ENCODE measurements around the gene DBR1.
"Not testable (repeated sequence)": the region's sequence is repeated elsewhere in the genome, so short reads cannot be mapped to it uniquely, and the experiment has no call there.

DBR1 gene

DNA sequence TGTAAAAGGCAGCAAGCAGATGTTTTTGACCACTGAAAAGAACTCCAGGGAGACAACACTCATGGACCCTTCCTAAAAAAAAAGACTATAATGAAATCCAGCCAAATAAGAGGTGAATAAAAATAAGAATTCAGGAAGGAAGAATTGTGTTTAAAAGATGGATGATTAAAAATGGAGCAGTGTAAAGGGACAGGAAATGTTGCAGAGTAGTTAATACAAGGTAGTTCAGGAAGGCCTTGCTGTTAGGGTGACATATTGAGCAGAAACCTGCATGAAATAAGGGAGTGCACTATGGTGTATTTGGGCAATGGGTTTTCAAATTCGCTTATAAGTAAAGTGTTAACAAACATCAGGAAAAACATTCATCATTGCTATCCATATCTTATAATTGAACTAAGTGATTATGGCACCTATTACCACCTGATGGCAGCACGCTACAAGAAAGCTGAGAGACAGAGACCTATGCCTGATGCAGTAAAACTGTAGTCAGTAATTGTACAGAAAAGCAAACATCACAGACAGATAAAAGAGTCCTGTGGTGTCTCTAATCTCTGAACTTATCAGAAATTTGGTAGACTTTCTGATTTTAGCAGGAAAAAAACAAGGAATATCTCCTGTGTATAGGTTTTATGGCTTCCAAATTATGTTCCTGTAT, 5.8 kb upstream of the DBR1 start:
- Histone ChIP-seq H3K9me3 (ENCODE audit: control insufficient read depth, low read length) (no peaks in the 10 kb centered on the region), H3K36me3 (ENCODE audit: control insufficient read depth, insufficient read depth, low read length) (no peaks in the 10 kb centered on the region), H3K9ac (ENCODE audit: low read length) (no peak overlapping the region), H3K4me1 (ENCODE audit: control insufficient read depth, insufficient read depth, low read length) (peaks cover under 1% of the 10 kb centered on the region), H3K4me3 (ENCODE audit: low read length) (no peak overlapping the region), H3K27me3 (ENCODE audit: control insufficient read depth, insufficient read depth, low read length) (no peaks in the 10 kb centered on the region)

DNA sequence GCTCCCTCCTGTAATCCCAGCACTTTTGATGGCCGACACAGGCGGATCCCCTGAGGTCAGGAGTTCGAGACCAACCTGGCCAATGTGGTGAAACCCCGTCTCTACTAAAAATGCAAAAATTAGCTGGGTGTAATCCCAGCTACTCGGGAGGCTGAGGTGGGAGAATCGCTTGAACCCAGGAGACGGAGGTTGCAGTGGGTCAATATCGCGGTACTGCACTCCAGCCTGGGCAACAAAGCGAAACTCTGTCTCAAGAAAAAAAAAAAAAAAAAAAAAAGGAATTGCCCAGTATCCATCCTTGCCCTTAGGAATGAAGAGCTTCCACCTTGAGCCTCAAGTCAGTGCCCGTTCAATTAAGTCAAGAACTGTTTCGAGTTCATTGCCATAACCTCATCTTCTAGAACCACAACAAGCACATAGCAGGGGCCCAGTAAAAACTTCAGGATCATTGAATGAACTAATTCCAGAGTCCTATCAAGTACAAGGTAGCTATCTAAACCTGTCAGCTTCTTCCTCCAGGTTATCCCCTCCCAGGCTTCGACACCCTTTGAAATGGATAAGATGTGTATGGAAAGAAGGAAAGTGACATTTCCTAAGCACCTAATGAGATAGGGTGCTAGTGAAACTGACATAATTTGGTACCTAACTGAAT, 826 bp downstream of the DBR1 start:
- Histone ChIP-seq H3K9ac (ENCODE audit: low read length) (peak overlapping the region; percentile 68), H3K9me3 (ENCODE audit: control insufficient read depth, low read length) (no peaks in the 10 kb centered on the region), H3K4me3 (ENCODE audit: low read length) (peak overlapping the region; percentile 83), H3K27me3 (ENCODE audit: control insufficient read depth, insufficient read depth, low read length) (no peaks in the 10 kb centered on the region), H3K4me1 (ENCODE audit: control insufficient read depth, insufficient read depth, low read length) (no peaks in the 10 kb centered on the region), H3K36me3 (ENCODE audit: control insufficient read depth, insufficient read depth, low read length) (no peaks in the 10 kb centered on the region)

DNA sequence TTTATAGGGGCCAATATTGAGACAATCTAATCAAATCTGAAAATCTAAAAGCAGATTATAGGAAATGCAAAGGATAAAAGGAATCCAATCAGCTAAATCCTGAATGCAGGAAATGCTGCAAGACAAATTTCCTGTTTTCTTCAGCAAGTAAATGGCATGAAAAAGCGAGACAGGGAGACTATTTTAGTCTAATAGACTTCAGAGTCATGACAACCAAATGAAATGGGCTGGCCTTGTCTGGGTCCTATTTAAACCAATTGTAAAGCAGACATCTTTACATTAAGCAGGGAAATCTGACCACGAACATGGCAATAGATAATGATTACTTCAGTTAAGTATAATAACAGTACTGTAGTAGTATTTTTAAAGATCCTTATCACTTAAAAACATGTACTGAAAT, 2.1 kb downstream of the DBR1 start:
- H3K27me3 ChIP-seq (ENCODE audit: control insufficient read depth, insufficient read depth, low read length): no peaks in the 10 kb centered on the region
- no peak overlapping the region for H3K9ac ChIP-seq (ENCODE audit: low read length)
- no peaks in the 10 kb centered on the region for H3K36me3 ChIP-seq (ENCODE audit: control insufficient read depth, insufficient read depth, low read length)
- H3K4me1 ChIP-seq (ENCODE audit: control insufficient read depth, insufficient read depth, low read length): no peaks in the 10 kb centered on the region
- no peaks in the 10 kb centered on the region for H3K9me3 ChIP-seq (ENCODE audit: control insufficient read depth, low read length)
- H3K4me3 ChIP-seq (ENCODE audit: low read length): no peak overlapping the region

DNA sequence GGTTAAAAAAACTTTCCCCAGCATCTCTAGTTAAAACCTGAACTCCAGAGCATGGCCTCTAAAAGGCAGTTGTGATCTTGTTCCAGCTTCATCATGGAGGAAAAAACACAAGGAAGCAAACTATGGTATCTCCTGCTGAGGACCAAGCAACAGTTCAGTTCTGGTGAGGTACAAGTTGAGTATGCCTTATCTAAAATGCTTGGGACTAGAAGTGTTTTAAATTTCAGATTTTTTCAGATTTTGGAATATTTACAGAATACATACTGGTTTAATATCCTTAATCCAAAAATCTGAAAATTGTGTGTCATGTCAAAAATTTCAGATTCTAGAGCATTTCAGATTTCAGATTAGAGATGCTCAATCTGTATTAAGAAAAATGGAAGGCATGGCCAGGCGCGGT, 9.7 kb downstream of the DBR1 start:
- no peak overlapping the region for H3K4me3 ChIP-seq (ENCODE audit: low read length)
- H3K27me3 ChIP-seq (ENCODE audit: control insufficient read depth, insufficient read depth, low read length): no peaks in the 10 kb centered on the region
- H3K4me1 ChIP-seq (ENCODE audit: control insufficient read depth, insufficient read depth, low read length): no peaks in the 10 kb centered on the region
- no peaks in the 10 kb centered on the region for H3K36me3 ChIP-seq (ENCODE audit: control insufficient read depth, insufficient read depth, low read length)
- no peaks in the 10 kb centered on the region for H3K9me3 ChIP-seq (ENCODE audit: control insufficient read depth, low read length)
- H3K9ac ChIP-seq (ENCODE audit: low read length): no peak overlapping the region

DNA sequence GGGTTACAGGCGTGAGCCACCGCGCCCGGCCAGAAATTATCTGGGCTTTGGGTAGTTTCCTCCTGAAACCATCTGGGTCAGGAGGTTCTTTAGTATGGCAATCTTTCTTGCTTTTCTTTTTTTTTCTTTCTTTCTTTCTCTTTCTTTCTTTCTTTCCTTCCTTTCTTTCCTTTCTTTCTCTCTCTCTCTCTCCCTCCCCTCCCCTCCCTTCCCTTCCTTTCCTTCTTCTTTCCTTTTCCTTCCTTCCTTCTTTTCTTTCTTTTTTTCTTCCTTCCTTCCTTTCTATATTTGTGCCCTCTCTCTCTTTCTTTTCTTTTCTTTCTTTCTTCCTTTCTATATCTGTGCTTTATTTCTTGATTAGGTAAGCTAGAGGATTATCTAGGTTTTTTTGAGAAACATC, 17.0 kb downstream of the DBR1 start:
- H3K4me3 ChIP-seq (ENCODE audit: low read length): no peak overlapping the region
- H3K9me3 ChIP-seq (ENCODE audit: control insufficient read depth, low read length): no peaks in the 10 kb centered on the region
- H3K36me3 ChIP-seq (ENCODE audit: control insufficient read depth, insufficient read depth, low read length): no peaks in the 10 kb centered on the region
- H3K9ac ChIP-seq (ENCODE audit: low read length): no peak overlapping the region
- no peaks in the 10 kb centered on the region for H3K27me3 ChIP-seq (ENCODE audit: control insufficient read depth, insufficient read depth, low read length)
- H3K4me1 ChIP-seq (ENCODE audit: control insufficient read depth, insufficient read depth, low read length): no peaks in the 10 kb centered on the region

DNA sequence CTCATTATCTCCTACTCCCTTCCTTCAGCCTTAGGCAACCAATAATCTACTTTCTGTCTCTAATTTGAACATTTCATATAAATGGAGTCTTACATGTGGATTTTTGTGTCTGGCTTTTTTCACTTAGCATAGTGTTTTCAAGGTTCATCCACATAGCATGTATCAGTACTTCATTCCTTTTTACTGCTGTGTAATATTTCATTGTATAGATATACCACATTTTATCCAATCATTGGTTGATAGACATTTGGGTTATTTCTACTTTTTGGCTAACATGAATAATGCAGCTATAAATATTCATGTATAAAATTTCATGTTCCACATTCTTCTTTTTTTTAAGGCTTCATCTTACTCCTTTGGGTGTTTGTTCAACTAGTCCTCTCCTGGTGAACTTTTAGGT, 20.2 kb downstream of the DBR1 start:
- no peak overlapping the region for H3K9ac ChIP-seq (ENCODE audit: low read length)
- H3K36me3 ChIP-seq (ENCODE audit: control insufficient read depth, insufficient read depth, low read length): no peaks in the 10 kb centered on the region
- no peaks in the 10 kb centered on the region for H3K4me1 ChIP-seq (ENCODE audit: control insufficient read depth, insufficient read depth, low read length)
- H3K9me3 ChIP-seq (ENCODE audit: control insufficient read depth, low read length): no peaks in the 10 kb centered on the region
- H3K4me3 ChIP-seq (ENCODE audit: low read length): no peak overlapping the region
- H3K27me3 ChIP-seq (ENCODE audit: control insufficient read depth, insufficient read depth, low read length): no peaks in the 10 kb centered on the region

DNA sequence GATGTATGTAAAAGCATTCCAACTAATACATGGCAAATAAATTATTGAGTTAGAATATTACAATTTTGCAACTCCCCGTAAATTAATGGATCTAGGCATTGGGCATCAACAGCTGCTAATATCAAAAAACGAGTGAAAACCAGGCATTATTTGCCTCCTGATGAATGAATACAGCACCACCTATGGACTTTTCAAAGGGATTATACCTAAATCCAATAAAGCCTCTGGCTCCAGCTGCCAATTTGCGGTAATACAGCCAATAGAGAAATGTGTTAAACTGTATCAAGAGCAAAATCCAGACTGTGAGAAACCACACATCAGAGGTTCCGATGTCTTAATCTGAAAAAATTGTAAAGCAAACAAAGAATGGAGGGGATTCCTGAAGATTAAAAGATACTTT, 26.2 kb downstream of the DBR1 start:
- Histone ChIP-seq H3K4me1 (ENCODE audit: control insufficient read depth, insufficient read depth, low read length) (no peaks in the 10 kb centered on the region), H3K9ac (ENCODE audit: low read length) (no peak overlapping the region), H3K36me3 (ENCODE audit: control insufficient read depth, insufficient read depth, low read length) (no peaks in the 10 kb centered on the region), H3K27me3 (ENCODE audit: control insufficient read depth, insufficient read depth, low read length) (no peaks in the 10 kb centered on the region), H3K4me3 (ENCODE audit: low read length) (no peak overlapping the region), H3K9me3 (ENCODE audit: control insufficient read depth, low read length) (no peaks in the 10 kb centered on the region)

DNA sequence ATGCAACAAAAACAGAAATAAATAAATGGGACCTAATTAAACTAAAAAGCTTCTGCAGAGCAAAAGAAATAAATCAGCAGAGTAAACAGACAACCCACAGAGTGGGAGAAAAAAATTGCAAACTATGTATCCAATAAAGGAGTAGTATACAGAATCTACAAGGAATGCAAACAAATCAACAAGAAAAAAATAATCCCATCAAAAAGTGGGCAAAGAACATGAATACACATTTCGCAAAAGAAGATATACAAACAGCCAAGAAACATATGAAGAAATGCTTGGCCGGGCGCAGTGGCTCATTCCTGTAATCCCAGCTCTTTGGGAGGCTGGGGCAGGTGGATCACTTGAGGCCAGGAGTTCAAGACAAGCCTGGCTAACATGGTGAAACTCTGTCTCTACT, 32.5 kb downstream of the DBR1 start:
- H3K9ac ChIP-seq (ENCODE audit: low read length); H3K36me3 ChIP-seq (ENCODE audit: control insufficient read depth, insufficient read depth, low read length); H3K27me3 ChIP-seq (ENCODE audit: control insufficient read depth, insufficient read depth, low read length); H3K4me3 ChIP-seq (ENCODE audit: low read length); H3K9me3 ChIP-seq (ENCODE audit: control insufficient read depth, low read length); H3K4me1 ChIP-seq (ENCODE audit: control insufficient read depth, insufficient read depth, low read length): not testable (repeated sequence)

DNA sequence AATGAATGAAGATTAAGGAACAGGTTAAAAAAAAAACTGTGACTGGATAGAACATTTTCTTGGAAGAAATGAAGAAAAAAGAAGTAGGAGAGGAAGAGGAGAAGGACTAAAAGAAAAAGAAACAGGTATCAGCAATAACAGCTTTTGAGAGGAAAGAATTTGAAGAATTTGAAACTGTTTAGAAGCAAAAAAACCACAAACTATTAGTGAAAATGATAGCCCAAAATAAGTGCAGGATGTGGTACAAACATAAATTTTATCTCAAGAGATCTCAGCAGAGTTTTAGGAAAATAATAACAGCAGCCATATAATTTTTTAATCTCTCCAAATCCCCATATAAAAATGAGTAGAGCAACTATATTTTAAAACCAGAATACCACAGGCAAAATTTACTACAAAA, 33.8 kb downstream of the DBR1 start:
- Histone ChIP-seq H3K9me3 (ENCODE audit: control insufficient read depth, low read length) (no peaks in the 10 kb centered on the region), H3K27me3 (ENCODE audit: control insufficient read depth, insufficient read depth, low read length) (no peaks in the 10 kb centered on the region), H3K4me3 (ENCODE audit: low read length) (no peak overlapping the region), H3K4me1 (ENCODE audit: control insufficient read depth, insufficient read depth, low read length) (peaks cover 10% of the 10 kb centered on the region), H3K36me3 (ENCODE audit: control insufficient read depth, insufficient read depth, low read length) (no peaks in the 10 kb centered on the region), H3K9ac (ENCODE audit: low read length) (no peak overlapping the region)

DNA sequence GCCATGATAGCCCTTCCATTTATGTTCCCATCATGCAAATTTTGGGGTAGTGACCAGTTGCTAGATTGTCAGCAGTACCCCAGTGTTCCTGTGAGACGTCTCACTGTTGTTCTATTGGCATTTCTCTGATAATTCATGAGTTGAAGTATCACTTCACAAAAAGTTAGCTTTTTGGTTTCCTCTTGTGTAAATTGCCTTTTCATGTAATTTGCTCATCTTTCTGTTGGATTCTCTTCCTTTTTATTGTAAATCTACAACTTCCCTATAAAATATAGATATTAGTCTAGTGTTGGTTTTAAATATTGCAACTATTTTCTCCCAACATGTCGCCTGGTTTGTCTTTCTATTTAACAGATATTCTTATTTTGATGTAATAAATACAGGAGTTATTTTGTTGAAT, 35.0 kb downstream of the DBR1 start:
- H3K4me3 ChIP-seq (ENCODE audit: low read length): no peak overlapping the region
- no peaks in the 10 kb centered on the region for H3K27me3 ChIP-seq (ENCODE audit: control insufficient read depth, insufficient read depth, low read length)
- H3K36me3 ChIP-seq (ENCODE audit: control insufficient read depth, insufficient read depth, low read length): no peaks in the 10 kb centered on the region
- no peaks in the 10 kb centered on the region for H3K9me3 ChIP-seq (ENCODE audit: control insufficient read depth, low read length)
- H3K9ac ChIP-seq (ENCODE audit: low read length): no peak overlapping the region
- H3K4me1 ChIP-seq (ENCODE audit: control insufficient read depth, insufficient read depth, low read length): peaks cover 12% of the 10 kb centered on the region

DNA sequence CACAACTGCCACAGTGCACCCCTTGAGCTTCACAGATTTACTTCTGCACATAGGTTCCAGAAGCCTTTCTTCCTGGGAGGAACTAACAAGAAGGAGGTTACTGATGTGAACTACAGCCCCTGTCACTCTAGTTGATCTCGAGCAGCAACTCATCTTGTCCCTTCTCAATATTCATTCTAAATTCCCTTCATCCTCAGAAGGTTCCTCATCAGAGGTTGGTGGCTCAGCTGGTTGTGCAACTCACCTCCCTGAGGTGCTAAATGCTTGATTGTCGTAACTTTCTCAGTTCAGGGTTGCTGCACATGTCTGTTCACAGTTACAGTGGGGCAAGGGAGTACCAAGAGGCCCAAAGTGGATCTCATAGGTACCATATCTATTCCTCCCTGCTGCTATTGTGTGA, 36.9 kb downstream of the DBR1 start:
- no peaks in the 10 kb centered on the region for H3K36me3 ChIP-seq (ENCODE audit: control insufficient read depth, insufficient read depth, low read length)
- H3K9ac ChIP-seq (ENCODE audit: low read length): no peak overlapping the region
- H3K4me1 ChIP-seq (ENCODE audit: control insufficient read depth, insufficient read depth, low read length): peaks cover 24% of the 10 kb centered on the region
- no peak overlapping the region for H3K4me3 ChIP-seq (ENCODE audit: low read length)
- no peaks in the 10 kb centered on the region for H3K27me3 ChIP-seq (ENCODE audit: control insufficient read depth, insufficient read depth, low read length)
- H3K9me3 ChIP-seq (ENCODE audit: control insufficient read depth, low read length): no peaks in the 10 kb centered on the region

DNA sequence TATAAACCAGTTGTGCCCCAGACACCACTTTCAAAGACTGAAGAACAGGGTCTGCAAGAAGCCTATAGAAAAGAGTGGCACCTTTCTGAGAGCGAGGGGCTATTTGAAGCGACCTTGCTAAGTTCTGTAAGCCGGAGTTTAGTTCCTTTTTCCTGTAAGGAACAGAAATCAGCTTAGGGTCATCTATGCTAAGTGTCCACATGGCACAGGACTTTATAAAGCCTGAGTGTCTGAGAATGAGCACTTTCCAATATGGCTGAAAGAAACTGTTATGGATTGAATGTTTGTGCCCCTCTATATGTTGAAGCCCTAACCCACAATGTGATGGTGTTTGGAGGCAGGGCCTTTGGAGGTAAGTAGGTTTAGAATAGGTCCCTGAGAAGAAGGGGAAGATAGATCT, 38.5 kb downstream of the DBR1 start:
- peaks cover 24% of the 10 kb centered on the region for H3K4me1 ChIP-seq (ENCODE audit: control insufficient read depth, insufficient read depth, low read length)
- no peaks in the 10 kb centered on the region for H3K27me3 ChIP-seq (ENCODE audit: control insufficient read depth, insufficient read depth, low read length)
- no peak overlapping the region for H3K4me3 ChIP-seq (ENCODE audit: low read length)
- H3K36me3 ChIP-seq (ENCODE audit: control insufficient read depth, insufficient read depth, low read length): no peaks in the 10 kb centered on the region
- no peaks in the 10 kb centered on the region for H3K9me3 ChIP-seq (ENCODE audit: control insufficient read depth, low read length)
- no peak overlapping the region for H3K9ac ChIP-seq (ENCODE audit: low read length)

DNA sequence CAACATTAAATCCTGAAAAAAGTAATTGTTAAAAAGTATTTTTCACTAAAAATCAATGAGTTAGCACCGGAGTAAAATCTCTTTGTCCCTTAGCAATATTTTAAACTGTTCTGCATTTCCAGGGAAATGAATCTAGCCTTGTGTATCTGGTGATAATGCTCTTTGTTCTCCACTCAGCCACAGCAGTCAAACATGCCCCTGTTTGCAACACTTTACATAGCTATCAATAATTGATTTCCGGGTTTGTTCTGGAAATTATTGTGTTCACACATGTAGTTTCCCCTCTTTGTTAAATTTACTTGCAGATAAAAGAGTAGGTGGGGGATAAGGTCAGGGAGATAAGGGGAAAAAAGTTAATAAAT, 38.9 kb downstream of the DBR1 start:
- Histone ChIP-seq H3K4me3 (ENCODE audit: low read length) (no peak overlapping the region), H3K36me3 (ENCODE audit: control insufficient read depth, insufficient read depth, low read length) (no peaks in the 10 kb centered on the region), H3K27me3 (ENCODE audit: control insufficient read depth, insufficient read depth, low read length) (no peaks in the 10 kb centered on the region), H3K4me1 (ENCODE audit: control insufficient read depth, insufficient read depth, low read length) (peaks cover 24% of the 10 kb centered on the region), H3K9ac (ENCODE audit: low read length) (no peak overlapping the region), H3K9me3 (ENCODE audit: control insufficient read depth, low read length) (no peaks in the 10 kb centered on the region)

Data from mucosa of stomach (tissue), 1 donor.